ENCODE measurements around the gene GFOD2. TPM values are rescaled to one million over a fixed set of nuclear protein-coding genes. Genes with fewer than 3 reads are reported as not detected.

GFOD2 gene
- total and polyA plus RNA-seq, 2 experiments from 2014 or later, result 19.3 to 34.3 TPM

DNA sequence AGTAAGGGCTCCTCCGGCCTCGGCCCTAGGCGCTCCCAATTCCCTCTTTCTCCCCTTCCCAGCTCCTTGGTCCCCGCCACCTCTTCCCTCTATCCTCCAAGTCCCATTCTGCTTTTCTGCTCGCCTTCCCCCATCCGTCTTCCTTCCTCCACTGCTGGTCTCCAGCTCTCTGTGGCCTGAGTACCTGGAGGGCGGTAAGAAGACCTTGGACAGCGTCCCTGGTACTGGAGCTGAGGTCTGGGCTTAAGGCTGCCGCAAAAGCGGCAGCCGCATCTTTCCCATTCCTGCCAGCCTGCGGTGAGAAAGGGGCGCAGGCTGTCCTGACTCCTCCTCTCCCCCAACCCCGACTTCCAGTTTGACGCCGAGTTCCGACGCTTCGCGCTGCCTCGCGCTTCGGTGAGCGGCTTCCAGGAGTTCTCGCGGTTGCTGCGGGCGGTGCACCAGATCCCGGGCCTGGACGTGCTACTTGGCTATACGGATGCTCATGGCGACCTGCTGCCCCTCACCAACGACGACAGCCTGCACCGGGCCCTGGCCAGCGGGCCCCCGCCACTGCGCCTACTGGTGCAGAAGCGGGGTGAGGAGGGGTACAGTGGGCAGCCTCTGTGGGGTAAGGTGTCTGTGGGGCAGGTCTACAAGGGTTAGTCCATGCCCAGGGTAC, 57.9 kb downstream of the GFOD2 start:
- Histone ChIP-seq H4K20me1 (replicated peaks; ENCODE audit: insufficient read depth) (peaks cover 5% of the 10 kb centered on the region; the same call in 1 of the 2 replicates), H3K27ac (ENCODE audit: low read depth) (peak overlapping the region; percentile 51; the same call in 1 of the 2 replicates), H3F3A (replicated peaks; ENCODE audit: low read depth) (peaks cover 27% of the 10 kb centered on the region), H3K4me1 (ENCODE audit: insufficient read depth) (peaks cover 7% of the 10 kb centered on the region; the same call in 1 of the 2 replicates), H3K4me3 (peak overlapping the region; percentile 99), H3K4me2 (peak overlapping the region; percentile 94), H2AFZ (peak overlapping the region; percentile 64), H3K27me3 (ENCODE audit: insufficient read depth) (0 out of 2 replicates have a peak, but pooled peaks cover 4% of the 10 kb centered on the region), H3K79me2 (replicated peaks; ENCODE audit: insufficient read depth) (no peaks in the 10 kb centered on the region), H3K36me3 (ENCODE audit: insufficient read depth) (no peaks in the 10 kb centered on the region), H3K9me2 (ENCODE audit: insufficient read depth) (no peaks in the 10 kb centered on the region)
- H3K27ac Mint-ChIP-seq, result peak overlapping the region; percentile 91
- peaks cover 26% of the 10 kb centered on the region for H3K27me3 Mint-ChIP-seq (ENCODE audit: insufficient read depth, low read depth, poor library complexity)
- H3K4me1 Mint-ChIP-seq, result peaks cover 18% of the 10 kb centered on the region
- ATAC-seq, result peak; percentile 20
- peak; percentile 86 for DNase-seq (ENCODE audit: low spot score)
- H3K4me3 Mint-ChIP-seq, result peak overlapping the region; percentile 86
- H3K36me3 Mint-ChIP-seq (ENCODE audit: low read depth), result peaks cover 3% of the 10 kb centered on the region
- no peaks in the 10 kb centered on the region; the same call in 2 of the 3 replicates for H3K9me3 Mint-ChIP-seq
- TF ChIP-seq ZNF331 (CRISPR knock-in tag; IDR thresholded peaks at IDR 0.05; ENCODE audit: low read depth) (no peak), REST (IDR thresholded peaks at IDR 0.05; ENCODE audit: unreplicated experiment) (peak; percentile 76)

DNA sequence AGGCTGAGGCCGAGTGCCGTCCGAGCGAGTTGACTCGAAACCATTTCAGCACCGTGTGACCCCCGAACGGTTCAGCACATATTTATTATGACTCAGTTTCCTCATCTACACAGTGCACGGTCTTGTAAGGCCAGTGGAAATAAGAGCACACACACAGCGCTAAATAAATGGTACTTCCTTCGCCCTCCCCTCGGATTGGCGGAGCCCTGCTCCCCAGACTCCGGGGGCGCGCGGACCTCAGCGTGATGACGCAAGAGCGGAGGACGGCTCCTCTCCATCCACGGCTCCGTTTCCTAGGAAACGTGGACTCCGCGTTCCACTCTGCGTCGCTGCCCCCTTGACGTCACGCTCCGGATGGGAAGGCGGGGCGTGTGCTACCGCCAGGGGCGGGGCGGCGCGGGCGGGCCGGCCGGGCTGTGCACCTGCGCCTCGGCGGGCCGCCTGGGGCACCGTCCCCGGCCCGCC, 58.5 kb downstream of the GFOD2 start, which contains the start of gene PARD6A:
Gene PARD6A, plus strand, starts transcription at position 397 of the 465 bp plus-strand sequence. CDS start 79 bp downstream, outside the sequence.
- Mint-ChIP-seq H3K9me3 (no peaks in the 10 kb centered on the region; the same call in 2 of the 3 replicates), H3K27ac (peak within 1 kb of the TSS; percentile 98), H3K4me3 (peak within 1 kb of the TSS; percentile 90), H3K36me3 (ENCODE audit: low read depth) (peaks cover 6% of the 10 kb centered on the region), H3K4me1 (peaks cover 16% of the 10 kb centered on the region), H3K27me3 (ENCODE audit: insufficient read depth, low read depth, poor library complexity) (peaks cover 31% of the 10 kb centered on the region)
- Histone ChIP-seq H3K27me3 (ENCODE audit: insufficient read depth) (0 out of 2 replicates have a peak, but pooled peaks cover 3% of the 10 kb centered on the region), H3K9me2 (ENCODE audit: insufficient read depth) (no peaks in the 10 kb centered on the region), H3K4me2 (peak within 1 kb of the TSS; percentile 99), H3K27ac (ENCODE audit: low read depth) (peak within 1 kb of the TSS; percentile 72), H3K4me3 (peak within 1 kb of the TSS; percentile 99), H3K36me3 (ENCODE audit: insufficient read depth) (no peaks in the 10 kb centered on the region), H3K4me1 (ENCODE audit: insufficient read depth) (peaks cover 7% of the 10 kb centered on the region; the same call in 1 of the 2 replicates), H2AFZ (peak within 1 kb of the TSS; percentile 99), H3F3A (replicated peaks; ENCODE audit: low read depth) (peaks cover 23% of the 10 kb centered on the region), H3K79me2 (replicated peaks; ENCODE audit: insufficient read depth) (no peaks in the 10 kb centered on the region), H4K20me1 (replicated peaks; ENCODE audit: insufficient read depth) (peaks cover 5% of the 10 kb centered on the region; the same call in 1 of the 2 replicates)
- ATAC-seq, result peak; percentile 58
- DNase-seq (ENCODE audit: low spot score), result peak; percentile 99
- TF ChIP-seq ETS1 (IDR thresholded peaks at IDR 0.05) (no peak), NANOG (IDR thresholded peaks at IDR 0.05; ENCODE audit: borderline replicate concordance) (no peak), EZH2 (IDR thresholded peaks at IDR 0.05; ENCODE audit: low read depth, unreplicated experiment) (no peak)
- TF ChIP-seq, protein P1, sequence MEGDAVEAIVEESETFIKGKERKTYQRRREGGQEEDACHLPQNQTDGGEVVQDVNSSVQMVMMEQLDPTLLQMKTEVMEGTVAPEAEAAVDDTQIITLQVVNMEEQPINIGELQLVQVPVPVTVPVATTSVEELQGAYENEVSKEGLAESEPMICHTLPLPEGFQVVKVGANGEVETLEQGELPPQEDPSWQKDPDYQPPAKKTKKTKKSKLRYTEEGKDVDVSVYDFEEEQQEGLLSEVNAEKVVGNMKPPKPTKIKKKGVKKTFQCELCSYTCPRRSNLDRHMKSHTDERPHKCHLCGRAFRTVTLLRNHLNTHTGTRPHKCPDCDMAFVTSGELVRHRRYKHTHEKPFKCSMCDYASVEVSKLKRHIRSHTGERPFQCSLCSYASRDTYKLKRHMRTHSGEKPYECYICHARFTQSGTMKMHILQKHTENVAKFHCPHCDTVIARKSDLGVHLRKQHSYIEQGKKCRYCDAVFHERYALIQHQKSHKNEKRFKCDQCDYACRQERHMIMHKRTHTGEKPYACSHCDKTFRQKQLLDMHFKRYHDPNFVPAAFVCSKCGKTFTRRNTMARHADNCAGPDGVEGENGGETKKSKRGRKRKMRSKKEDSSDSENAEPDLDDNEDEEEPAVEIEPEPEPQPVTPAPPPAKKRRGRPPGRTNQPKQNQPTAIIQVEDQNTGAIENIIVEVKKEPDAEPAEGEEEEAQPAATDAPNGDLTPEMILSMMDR (conservative IDR thresholded peaks at IDR 0.05; ENCODE audit: low read depth in 2 of 2), result no peak
- TF ChIP-seq, protein P2, sequence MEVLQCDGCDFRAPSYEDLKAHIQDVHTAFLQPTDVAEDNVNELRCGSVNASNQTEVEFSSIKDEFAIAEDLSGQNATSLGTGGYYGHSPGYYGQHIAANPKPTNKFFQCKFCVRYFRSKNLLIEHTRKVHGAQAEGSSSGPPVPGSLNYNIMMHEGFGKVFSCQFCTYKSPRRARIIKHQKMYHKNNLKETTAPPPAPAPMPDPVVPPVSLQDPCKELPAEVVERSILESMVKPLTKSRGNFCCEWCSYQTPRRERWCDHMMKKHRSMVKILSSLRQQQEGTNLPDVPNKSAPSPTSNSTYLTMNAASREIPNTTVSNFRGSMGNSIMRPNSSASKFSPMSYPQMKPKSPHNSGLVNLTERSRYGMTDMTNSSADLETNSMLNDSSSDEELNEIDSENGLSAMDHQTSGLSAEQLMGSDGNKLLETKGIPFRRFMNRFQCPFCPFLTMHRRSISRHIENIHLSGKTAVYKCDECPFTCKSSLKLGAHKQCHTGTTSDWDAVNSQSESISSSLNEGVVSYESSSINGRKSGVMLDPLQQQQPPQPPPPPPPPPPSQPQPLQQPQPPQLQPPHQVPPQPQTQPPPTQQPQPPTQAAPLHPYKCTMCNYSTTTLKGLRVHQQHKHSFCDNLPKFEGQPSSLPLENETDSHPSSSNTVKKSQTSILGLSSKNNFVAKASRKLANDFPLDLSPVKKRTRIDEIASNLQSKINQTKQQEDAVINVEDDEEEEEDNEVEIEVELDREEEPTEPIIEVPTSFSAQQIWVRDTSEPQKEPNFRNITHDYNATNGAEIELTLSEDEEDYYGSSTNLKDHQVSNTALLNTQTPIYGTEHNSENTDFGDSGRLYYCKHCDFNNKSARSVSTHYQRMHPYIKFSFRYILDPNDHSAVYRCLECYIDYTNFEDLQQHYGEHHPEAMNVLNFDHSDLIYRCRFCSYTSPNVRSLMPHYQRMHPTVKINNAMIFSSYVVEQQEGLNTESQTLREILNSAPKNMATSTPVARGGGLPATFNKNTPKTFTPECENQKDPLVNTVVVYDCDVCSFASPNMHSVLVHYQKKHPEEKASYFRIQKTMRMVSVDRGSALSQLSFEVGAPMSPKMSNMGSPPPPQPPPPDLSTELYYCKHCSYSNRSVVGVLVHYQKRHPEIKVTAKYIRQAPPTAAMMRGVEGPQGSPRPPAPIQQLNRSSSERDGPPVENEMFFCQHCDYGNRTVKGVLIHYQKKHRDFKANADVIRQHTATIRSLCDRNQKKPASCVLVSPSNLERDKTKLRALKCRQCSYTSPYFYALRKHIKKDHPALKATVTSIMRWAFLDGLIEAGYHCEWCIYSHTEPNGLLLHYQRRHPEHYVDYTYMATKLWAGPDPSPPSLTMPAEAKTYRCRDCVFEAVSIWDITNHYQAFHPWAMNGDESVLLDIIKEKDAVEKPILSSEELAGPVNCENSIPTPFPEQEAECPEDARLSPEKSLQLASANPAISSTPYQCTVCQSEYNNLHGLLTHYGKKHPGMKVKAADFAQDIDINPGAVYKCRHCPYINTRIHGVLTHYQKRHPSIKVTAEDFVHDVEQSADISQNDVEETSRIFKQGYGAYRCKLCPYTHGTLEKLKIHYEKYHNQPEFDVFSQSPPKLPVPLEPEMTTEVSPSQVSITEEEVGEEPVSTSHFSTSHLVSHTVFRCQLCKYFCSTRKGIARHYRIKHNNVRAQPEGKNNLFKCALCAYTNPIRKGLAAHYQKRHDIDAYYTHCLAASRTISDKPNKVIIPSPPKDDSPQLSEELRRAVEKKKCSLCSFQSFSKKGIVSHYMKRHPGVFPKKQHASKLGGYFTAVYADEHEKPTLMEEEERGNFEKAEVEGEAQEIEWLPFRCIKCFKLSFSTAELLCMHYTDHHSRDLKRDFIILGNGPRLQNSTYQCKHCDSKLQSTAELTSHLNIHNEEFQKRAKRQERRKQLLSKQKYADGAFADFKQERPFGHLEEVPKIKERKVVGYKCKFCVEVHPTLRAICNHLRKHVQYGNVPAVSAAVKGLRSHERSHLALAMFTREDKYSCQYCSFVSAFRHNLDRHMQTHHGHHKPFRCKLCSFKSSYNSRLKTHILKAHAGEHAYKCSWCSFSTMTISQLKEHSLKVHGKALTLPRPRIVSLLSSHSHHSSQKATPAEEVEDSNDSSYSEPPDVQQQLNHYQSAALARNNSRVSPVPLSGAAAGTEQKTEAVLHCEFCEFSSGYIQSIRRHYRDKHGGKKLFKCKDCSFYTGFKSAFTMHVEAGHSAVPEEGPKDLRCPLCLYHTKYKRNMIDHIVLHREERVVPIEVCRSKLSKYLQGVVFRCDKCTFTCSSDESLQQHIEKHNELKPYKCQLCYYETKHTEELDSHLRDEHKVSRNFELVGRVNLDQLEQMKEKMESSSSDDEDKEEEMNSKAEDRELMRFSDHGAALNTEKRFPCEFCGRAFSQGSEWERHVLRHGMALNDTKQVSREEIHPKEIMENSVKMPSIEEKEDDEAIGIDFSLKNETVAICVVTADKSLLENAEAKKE (CRISPR knock-in tag; IDR thresholded peaks at IDR 0.05), result no peak

Data from GM23338 (cell line).